Naive B cell (primary cell): Measurements from ENCODE around the gene SCNN1A. TPM values are rescaled to one million over a fixed set of nuclear protein-coding genes. Genes with fewer than 3 reads are reported as not detected.

Experiments used
- ATAC-seq, 2 donors: fragments of 150-1000 bp; cut with Tn5 transposase; 2 replicates each; pipeline ENCODE4 v1.10.0; 2021; ENCODE audit warnings: low read depth in 2 of 2, mild to moderate bottlenecking in 2 of 2, moderate library complexity in 2 of 2
- DNase-seq: peaks from one replicate; pipeline ENCODE4 v3.0.0; 2022
- H3K27ac Mint-ChIP-seq, 6 donors: one replicate each; pipeline ENCODE4 v1.8.0; 2020 to 2022; ENCODE audit warnings: mild to moderate bottlenecking in 6 of 6, mixed read lengths in 6 of 6, moderate library complexity in 5 of 6, inconsistent platforms in 2 of 6
- H3K27me3 Mint-ChIP-seq, 3 donors: one replicate each; pipeline ENCODE4 v1.8.0; 2021 to 2022; ENCODE audit warnings: mixed read lengths in 3 of 3, mild to moderate bottlenecking in 1 of 3
- H3K36me3 Mint-ChIP-seq, 2 donors: one replicate each; pipeline ENCODE4 v1.8.0; 2020 to 2022; ENCODE audit warnings: mixed read lengths in 2 of 2, inconsistent platforms in 1 of 2, mild to moderate bottlenecking in 1 of 2
- H3K4me1 Mint-ChIP-seq, 3 donors: one replicate each; pipeline ENCODE4 v1.8.0; 2020 to 2022; ENCODE audit warnings: mixed read lengths in 3 of 3, inconsistent platforms in 1 of 3, mild to moderate bottlenecking in 1 of 3, moderate library complexity in 1 of 3
- H3K4me3 Mint-ChIP-seq, 8 donors: one replicate each; pipeline ENCODE4 v1.8.0; 2020 to 2022; ENCODE audit warnings: mild to moderate bottlenecking in 8 of 8, mixed read lengths in 8 of 8, moderate library complexity in 8 of 8, inconsistent platforms in 2 of 8
- H3K9me3 Mint-ChIP-seq, 7 donors: one replicate each; pipeline ENCODE4 v1.8.0; 2020 to 2022; ENCODE audit warnings: mixed read lengths in 7 of 7, mild to moderate bottlenecking in 5 of 7, inconsistent platforms in 2 of 7, moderate library complexity in 1 of 7
- polyA plus RNA-seq, 6 donors: library from polyadenylated mRNA; unstranded; fragments of 300-500 nt; fragmentation: Illumina TruSeq; gene quantifications; one replicate each; pipeline ENCODE4 v1.2.3, GENCODE V29; 2021; ENCODE audit warnings: low read depth in 6 of 6

Gene SCNN1A
- polyA plus RNA-seq, 6 donors from 2014 or later = not detected

DNA sequence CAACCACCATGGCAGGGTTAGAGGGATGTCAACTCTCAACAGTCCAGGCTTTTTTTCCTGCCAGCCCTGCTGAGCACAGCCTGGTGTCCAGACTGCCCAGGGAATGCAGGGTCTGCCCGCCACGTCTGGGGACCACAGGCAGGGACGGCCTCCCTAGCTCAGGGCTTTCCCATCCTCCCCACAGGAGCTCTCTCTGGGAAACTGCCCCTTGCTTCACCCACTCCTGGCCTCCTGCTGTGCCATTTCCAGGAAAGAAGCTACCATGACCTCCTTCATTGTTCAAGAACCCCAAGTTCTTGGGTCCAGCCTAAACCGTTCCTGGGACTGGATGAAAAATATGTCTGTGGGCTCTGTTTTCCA lies 4.8 kb downstream of the SCNN1A start:
- Mint-ChIP-seq H3K4me3 (no peak overlapping the region), H3K36me3 (peaks cover 0 to 5% of the 10 kb centered on the region in 2 donors), H3K27ac (no peak overlapping the region), H3K9me3 (peaks cover 0 to 6% (median 0%) of the 10 kb centered on the region in 7 donors), H3K27me3 (peaks cover 11 to 50% (median 49%) of the 10 kb centered on the region in 3 donors), H3K4me1 (peaks cover 5 to 13% (median 7%) of the 10 kb centered on the region in 3 donors)
- DNase-seq (no peak), ATAC-seq (no peak)

DNA sequence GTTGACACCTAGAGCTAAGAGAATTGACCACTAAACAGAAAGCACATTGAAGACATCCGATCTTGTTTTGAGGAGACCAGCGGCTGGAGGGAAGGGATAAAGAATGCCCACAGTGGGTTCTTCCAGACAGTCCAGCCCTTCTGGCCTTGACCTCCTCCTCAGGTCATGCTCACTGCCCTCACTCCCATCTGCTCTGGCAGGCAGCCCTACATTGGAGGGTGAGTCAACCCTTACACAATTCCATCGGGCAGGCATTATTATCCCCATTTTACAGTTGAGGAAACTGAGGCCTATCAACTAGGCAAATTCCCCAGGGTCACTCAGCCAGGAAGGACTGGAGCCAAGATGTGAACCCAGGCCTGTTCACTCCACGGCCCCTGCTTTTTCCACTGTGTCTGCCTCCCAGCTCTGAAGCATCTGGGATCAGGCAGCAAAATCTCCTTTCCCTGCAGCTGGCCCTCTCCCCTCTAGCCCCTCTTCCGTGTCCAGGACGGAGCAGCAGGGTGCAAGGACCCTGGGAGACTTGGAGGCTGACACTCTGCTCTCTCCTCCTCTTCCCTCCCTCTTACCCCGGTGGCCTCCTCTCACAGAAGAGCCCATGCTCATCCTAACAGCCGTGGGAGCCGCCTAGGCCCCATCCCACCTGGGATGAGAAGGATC lies 5.3 kb downstream of the SCNN1A start:
- Mint-ChIP-seq H3K36me3 (peaks cover 0 to 5% of the 10 kb centered on the region in 2 donors), H3K27me3 (peaks cover 9 to 45% (median 44%) of the 10 kb centered on the region in 3 donors), H3K27ac (no peak overlapping the region), H3K4me3 (no peak overlapping the region), H3K4me1 (peaks cover 4 to 13% (median 7%) of the 10 kb centered on the region in 3 donors), H3K9me3 (peaks cover 0 to 6% (median 0%) of the 10 kb centered on the region in 7 donors)
- ATAC-seq (no peak), DNase-seq (no peak)

DNA sequence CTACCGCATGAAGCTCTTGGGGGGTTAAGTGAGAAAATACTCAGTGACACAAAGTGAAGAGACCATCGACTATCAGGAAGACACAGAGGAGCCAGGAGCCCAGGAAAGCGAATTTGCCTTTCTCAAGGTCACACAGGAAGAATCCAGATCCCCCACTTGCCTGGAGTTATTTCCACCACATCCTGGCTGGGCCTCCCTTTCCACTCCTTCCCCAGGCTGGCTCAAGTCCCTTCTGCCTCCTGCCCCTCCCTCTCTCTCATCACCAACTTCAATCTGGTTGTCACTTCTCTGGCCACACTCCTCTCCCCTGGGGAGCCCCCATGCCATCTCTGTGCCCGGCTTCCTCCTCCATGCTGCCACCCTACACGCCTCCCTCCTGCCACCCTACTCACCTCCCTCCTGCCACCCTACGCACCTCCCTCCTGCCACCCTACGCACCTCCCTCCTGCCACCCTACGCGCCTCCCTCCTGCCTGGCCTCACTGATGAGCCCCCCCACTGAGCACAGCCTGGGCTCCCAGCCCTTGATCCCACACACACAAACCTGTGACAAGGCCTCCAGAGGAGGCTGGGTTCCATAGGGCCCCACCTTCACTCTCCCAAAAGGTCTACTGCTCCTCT lies 6.3 kb downstream of the SCNN1A start:
- ATAC-seq = no peak
- DNase-seq = no peak
- peaks cover 0 to 6% (median 0%) of the 10 kb centered on the region in 7 donors for H3K9me3 Mint-ChIP-seq
- no peak overlapping the region for H3K4me3 Mint-ChIP-seq
- H3K36me3 Mint-ChIP-seq = peaks cover 0 to 5% of the 10 kb centered on the region in 2 donors
- peaks cover 12 to 37% (median 35%) of the 10 kb centered on the region in 3 donors for H3K27me3 Mint-ChIP-seq
- no peak overlapping the region for H3K27ac Mint-ChIP-seq
- H3K4me1 Mint-ChIP-seq = peaks cover 7 to 15% (median 8%) of the 10 kb centered on the region in 3 donors

DNA sequence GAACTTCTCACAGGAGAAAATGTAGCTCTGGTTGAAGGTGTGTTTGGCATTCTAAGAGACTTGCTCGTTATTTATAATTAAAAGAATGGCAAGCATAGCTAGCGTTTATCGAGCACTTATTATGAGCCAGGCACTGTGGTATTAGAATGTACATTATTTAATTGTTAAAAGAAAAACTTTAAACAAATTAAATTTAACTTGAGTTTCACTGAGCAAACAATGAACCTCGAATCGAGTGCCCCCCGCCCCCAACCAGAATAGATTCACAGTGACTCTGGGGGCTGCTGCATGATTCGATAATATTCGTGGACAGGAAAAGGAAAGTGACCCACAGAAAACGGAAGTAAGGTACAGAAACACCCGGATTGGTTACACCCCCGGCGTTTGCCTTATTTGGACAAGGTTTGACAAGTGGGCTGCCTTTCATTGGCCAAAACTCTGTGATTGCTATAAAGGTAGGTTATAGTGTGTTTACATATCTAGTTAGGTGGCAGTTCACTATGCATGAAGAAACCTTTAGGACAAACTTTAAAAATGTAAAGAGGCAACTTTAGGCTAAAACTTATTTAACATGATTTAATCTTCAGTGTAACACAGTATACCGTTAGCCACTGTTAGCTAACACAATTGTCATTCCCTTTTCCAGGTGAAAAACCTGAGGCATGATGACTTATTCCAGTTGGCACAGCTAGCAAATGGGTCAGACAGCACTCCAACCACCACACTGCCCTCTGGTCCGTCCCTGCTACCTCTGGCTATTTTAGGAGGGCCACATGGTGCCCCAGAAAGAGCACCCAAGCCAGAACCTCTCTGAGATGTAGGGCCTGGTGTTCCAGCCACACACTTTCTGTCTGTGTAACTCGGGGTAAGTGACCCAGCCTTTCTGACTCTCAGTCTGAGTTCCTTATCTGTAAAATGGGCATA lies 7.1 kb downstream of the SCNN1A start:
- Mint-ChIP-seq H3K4me3 (peak overlapping the region in 1 of 8 donors; percentile 70), H3K36me3 (peaks cover 0 to 5% of the 10 kb centered on the region in 2 donors)

DNA sequence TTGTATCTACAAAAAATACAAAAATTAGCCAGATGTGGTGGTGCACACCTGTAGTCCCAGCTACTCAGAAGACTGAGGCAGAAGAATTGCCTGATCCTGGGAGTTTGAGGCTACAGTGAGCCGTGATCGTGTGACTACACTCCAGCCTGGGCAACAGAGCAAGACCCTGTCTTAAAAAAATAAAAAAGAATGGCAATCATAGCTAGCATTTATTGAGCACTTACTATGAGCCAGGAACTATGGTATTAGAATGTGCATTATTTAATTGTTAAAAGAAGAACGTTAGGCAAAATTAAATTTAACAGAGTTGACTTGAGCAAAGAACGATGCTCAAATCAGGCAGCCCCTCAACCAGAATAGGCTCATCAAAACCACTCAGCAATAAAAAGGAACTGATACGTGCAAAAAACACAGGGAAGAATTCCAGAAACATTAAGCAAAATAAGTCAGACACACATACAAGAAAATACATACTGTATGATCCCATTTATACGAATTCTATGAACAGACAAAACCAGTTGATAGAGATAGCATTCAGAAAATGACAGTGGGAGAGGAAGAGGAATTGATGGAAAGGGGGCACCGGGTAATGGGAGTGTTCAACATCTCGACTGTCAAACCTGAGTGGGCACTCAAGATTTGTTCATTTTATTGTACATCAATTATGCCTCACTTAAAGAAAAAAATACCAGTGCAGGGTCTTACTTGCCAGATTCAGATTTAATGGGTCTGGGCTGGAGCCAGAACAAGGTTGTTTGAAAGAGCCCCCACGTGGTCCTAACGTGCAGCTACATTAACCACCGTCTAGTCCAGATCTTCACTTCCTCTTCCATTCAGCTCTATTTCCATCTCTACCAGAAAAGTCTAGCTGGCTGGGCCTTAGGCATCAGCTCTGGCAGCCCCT lies 8.0 kb downstream of the SCNN1A start:
- Mint-ChIP-seq H3K9me3 (peaks cover 0 to 6% (median 0%) of the 10 kb centered on the region in 7 donors), H3K4me3 (peak overlapping the region in 1 of 8 donors; percentile 70), H3K27me3 (peaks cover 5 to 25% (median 20%) of the 10 kb centered on the region in 3 donors), H3K27ac (peak overlapping the region in 1 of 6 donors; percentile 62), H3K36me3 (peaks cover 0 to 5% of the 10 kb centered on the region in 2 donors), H3K4me1 (peaks cover 10 to 20% (median 12%) of the 10 kb centered on the region in 3 donors)
- ATAC-seq = peak; percentile 84 to 86
- peak; percentile 33 for DNase-seq

More for the DNA sequence above, 7.1 kb downstream of the SCNN1A start:
- Mint-ChIP-seq H3K27ac (peak overlapping the region in 1 of 6 donors; percentile 61), H3K27me3 (peaks cover 9 to 29% (median 27%) of the 10 kb centered on the region in 3 donors), H3K4me1 (peaks cover 7 to 17% (median 8%) of the 10 kb centered on the region in 3 donors), H3K9me3 (peaks cover 0 to 6% (median 0%) of the 10 kb centered on the region in 7 donors)
- DNase-seq = no peak
- ATAC-seq = no peak

DNA sequence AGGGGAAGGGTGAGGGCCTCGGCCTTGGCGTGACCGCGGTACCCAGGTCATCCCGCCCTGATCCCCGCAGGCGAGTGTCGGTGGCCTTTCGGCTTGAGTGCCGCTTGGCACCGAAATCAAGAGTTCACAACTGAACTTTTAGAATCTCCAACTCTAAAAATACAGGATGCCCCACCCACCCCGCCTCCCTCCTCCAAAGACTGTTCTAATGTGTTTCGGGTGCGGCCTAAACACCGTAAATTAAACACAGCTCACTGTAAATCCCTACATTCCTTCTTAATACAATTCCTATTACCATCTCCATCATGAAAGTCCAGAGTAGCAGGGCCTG lies 11.4 kb downstream of the SCNN1A start:
- Mint-ChIP-seq H3K4me1 (peaks cover 12 to 22% (median 21%) of the 10 kb centered on the region in 3 donors), H3K4me3 (peak overlapping the region; percentile 10 to 75 (median 70)), H3K9me3 (peaks cover 0 to 6% (median 0%) of the 10 kb centered on the region in 7 donors), H3K27me3 (peaks cover 26 to 34% (median 27%) of the 10 kb centered on the region in 3 donors), H3K36me3 (no peaks in the 10 kb centered on the region), H3K27ac (no peak overlapping the region)
- no peak for DNase-seq
- ATAC-seq = no peak

DNA sequence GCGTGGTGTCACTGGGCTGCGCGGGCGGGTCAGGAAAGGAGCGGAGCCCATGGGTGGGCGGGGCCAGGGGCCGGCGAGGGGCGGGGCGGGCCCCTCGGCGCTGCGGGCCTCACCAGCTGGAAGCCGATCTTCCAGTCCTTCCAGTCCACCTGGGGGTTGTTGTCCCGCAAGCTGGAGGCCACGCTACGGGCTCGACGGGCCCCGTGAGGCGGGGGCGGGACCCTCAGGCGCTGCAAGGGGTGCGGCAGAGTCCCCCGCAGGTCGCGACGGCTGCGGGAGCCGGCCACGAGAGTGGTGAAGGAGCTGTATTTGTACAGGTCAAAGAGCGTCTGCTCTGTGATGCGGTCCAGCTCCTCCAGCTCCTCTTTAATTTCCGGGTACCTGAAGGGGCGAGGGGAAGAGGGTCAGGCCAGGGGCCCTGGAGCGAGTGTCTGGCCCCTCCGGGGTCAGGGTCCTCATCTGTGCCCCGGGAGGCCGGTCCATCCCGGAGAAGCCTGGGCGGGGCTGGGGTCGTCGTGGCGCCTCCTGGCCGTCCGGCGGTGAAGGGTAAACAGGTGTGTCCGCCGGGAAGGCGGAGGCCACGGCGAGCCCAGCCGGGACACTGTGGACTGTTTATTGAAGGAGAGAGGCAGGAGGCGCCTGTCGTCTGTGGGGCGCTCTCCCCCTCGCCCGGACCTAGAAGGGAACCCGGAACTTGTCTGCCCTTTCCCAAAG lies 11.9 kb downstream of the SCNN1A start:
- Mint-ChIP-seq H3K27ac (no peak overlapping the region), H3K9me3 (peaks cover 0 to 6% (median 0%) of the 10 kb centered on the region in 7 donors), H3K36me3 (no peaks in the 10 kb centered on the region), H3K4me3 (peak overlapping the region; percentile 10 to 75 (median 70)), H3K4me1 (peaks cover 12 to 22% (median 21%) of the 10 kb centered on the region in 3 donors), H3K27me3 (peaks cover 27 to 39% (median 31%) of the 10 kb centered on the region in 3 donors)
- DNase-seq = no peak
- peak; percentile 70 to 72 for ATAC-seq

DNA sequence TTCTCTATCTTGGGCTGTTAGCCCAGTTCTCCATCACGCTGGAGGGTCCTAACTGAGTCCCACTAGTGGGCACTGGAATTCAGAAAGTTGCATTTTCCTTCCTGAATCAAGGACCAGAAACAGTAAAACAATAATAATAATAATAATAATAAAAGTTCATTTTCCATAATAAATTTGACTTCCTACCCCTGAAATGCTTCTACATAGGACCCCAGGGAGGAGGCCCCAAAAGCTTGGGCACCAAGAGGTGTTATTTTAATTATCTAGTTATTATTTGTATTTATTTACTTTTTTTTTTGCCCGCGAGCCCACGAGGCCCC lies 12.4 kb downstream of the SCNN1A start:
- peaks cover 12 to 21% (median 20%) of the 10 kb centered on the region in 3 donors for H3K4me1 Mint-ChIP-seq
- DNase-seq = no peak
- no peak for ATAC-seq
- H3K36me3 Mint-ChIP-seq = no peaks in the 10 kb centered on the region
- H3K27me3 Mint-ChIP-seq = peaks cover 31 to 44% (median 36%) of the 10 kb centered on the region in 3 donors
- H3K9me3 Mint-ChIP-seq = peaks cover 0 to 6% (median 0%) of the 10 kb centered on the region in 7 donors
- H3K4me3 Mint-ChIP-seq = peak overlapping the region in 3 of 8 donors; percentile 64 to 72 (median 71)
- H3K27ac Mint-ChIP-seq = no peak overlapping the region

DNA sequence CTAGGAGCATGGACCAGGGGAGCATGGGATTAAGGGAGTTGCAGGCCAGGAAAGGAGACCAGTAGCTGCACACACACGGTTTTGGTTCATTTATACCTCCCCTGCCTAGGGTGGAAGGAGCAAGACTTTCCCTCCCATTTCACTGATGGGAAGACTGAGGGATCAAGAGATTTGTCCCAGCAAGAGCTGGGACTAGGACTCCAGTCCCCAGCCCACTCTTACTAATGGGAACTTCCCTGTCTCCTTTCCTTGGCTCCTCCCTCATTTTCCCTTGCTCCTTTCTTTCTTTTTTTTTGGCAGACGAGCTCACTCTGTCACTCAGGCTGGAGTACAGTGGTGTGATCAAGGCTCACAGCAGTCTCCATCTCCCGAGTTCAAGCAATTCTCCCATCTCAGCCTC lies 13.0 kb downstream of the SCNN1A start:
- ATAC-seq = no peak
- no peak overlapping the region for H3K27ac Mint-ChIP-seq
- peak overlapping the region in 1 of 8 donors; percentile 49 for H3K4me3 Mint-ChIP-seq
- peaks cover 33 to 49% (median 39%) of the 10 kb centered on the region in 3 donors for H3K27me3 Mint-ChIP-seq
- H3K4me1 Mint-ChIP-seq = peaks cover 12 to 18% (median 15%) of the 10 kb centered on the region in 3 donors
- H3K9me3 Mint-ChIP-seq = peaks cover 0 to 3% (median 0%) of the 10 kb centered on the region in 7 donors
- H3K36me3 Mint-ChIP-seq = no peaks in the 10 kb centered on the region
- no peak for DNase-seq

DNA sequence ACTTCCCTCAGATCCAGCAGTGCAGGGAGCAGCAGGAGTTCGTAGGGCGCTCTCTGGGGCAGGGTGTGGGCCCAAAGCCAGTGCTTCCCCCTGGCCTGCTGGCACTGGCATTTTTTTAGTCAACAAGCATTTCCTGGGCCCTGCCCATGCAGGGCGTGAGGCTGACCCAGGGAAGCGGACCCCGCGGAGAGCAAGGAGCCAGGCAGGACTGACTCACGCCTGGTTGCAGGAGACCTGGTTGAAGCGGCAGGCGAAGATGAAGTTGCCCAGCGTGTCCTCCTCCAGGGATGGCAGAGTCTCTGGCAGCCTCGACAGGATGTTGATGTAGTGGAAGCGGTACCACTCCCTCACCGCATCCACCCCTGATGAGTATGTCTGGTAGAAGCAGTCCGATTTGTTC lies 13.5 kb downstream of the SCNN1A start:
- Mint-ChIP-seq H3K4me1 (peaks cover 10 to 14% (median 12%) of the 10 kb centered on the region in 3 donors), H3K27me3 (peaks cover 39 to 55% (median 45%) of the 10 kb centered on the region in 3 donors), H3K4me3 (peak overlapping the region in 4 of 8 donors; percentile 23 to 70 (median 40)), H3K9me3 (no peaks in the 10 kb centered on the region), H3K36me3 (no peaks in the 10 kb centered on the region), H3K27ac (no peak overlapping the region)
- no peak for DNase-seq
- ATAC-seq = no peak

DNA sequence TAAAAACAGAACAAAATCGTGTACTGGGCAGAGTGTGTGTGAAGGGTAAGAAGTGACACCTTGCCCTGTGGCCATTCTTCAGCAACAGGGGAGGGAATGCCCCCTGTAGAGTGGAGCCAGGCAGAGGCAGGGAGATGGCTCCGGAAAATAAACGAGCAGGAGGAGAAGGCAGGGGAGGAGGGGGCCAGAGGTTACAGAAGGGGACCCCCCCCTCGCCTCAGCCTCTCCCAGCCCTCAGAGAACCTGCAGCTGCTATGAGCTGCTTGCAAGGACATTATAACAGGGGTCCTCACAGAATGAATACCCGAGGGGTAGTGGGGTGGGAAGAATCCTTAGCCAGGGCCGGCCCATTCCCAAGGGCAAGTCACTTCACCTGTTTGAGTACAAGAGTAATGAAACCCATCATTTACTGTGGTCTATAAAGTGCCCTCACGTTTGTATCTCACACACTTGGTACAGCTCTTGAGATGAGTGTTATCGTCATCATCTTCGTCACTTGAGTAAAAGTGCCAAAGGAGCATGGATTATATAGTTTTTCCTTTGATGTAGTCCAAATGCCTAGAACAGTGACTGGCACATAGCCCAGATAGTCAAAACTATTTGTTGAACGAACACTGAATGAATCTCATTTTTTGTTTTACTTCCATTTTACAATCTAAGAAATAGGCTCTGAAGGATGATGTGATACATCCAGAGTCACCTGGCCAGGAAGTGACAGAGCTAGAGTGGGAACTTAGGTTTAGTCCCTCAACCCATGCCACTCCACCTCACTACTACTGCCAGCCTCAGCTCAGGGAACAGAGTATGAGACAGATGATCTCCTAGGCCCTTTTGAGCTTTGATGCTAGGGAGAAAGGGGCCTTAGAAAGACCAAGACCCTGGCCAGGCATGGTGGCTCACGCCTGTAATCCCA lies 14.5 kb downstream of the SCNN1A start:
- Mint-ChIP-seq H3K27ac (peak overlapping the region in 1 of 6 donors; percentile 69), H3K4me3 (no peak overlapping the region), H3K9me3 (no peaks in the 10 kb centered on the region), H3K36me3 (no peaks in the 10 kb centered on the region), H3K4me1 (peaks cover 10 to 14% (median 12%) of the 10 kb centered on the region in 3 donors), H3K27me3 (peaks cover 49 to 65% (median 55%) of the 10 kb centered on the region in 3 donors)
- no peak for ATAC-seq
- no peak for DNase-seq
